Stimulated activated CD8-positive, alpha-beta memory T cell treated with anti-CD3 and anti-CD28 coated beads, Interleukin-15, amount 100 ng/mL, for 48 hours (primary cell): ENCODE data around the gene ENOX1.

Source experiments
- DNase-seq, 2 donors: peaks; one replicate each; pipeline ENCODE4 v3.0.0-alpha.2; 2020; ENCODE audit warnings: low read depth in 2 of 2

Gene ENOX1

GRCh38 chr13:43257765-43258164 lies 529.0 kb downstream of the ENOX1 start:
- no peak for DNase-seq

- DNase-seq, result no peak
Observed at GRCh38 chr13:43251961-43252360, 534.8 kb downstream of the ENOX1 start.

GRCh38 chr13:43246382-43246781 lies 540.4 kb downstream of the ENOX1 start:
- no peak for DNase-seq

- DNase-seq, result no peak
Observed at GRCh38 chr13:43245374-43245964, 541.3 kb downstream of the ENOX1 start.

- DNase-seq, result no peak
Observed at GRCh38 chr13:43244481-43244880, 542.3 kb downstream of the ENOX1 start.

GRCh38 chr13:43243711-43244110 lies 543.1 kb downstream of the ENOX1 start:
- no peak for DNase-seq

- no peak for DNase-seq
Observed at GRCh38 chr13:43242040-43242439, 544.7 kb downstream of the ENOX1 start.

GRCh38 chr13:43240278-43240677 lies 546.5 kb downstream of the ENOX1 start:
- no peak for DNase-seq

GRCh38 chr13:43239275-43239840 lies 547.4 kb downstream of the ENOX1 start:
- no peak for DNase-seq

- no peak for DNase-seq
Observed at GRCh38 chr13:43238341-43239083, 548.3 kb downstream of the ENOX1 start.

GRCh38 chr13:43237616-43238015 lies 549.2 kb downstream of the ENOX1 start:
- no peak for DNase-seq

GRCh38 chr13:43235028-43235427 lies 551.7 kb downstream of the ENOX1 start:
- no peak for DNase-seq

GRCh38 chr13:43232873-43233265 lies 553.9 kb downstream of the ENOX1 start:
- no peak for DNase-seq

- DNase-seq, result no peak
Observed at GRCh38 chr13:43232144-43232872, 554.5 kb downstream of the ENOX1 start.

- no peak for DNase-seq
Observed at GRCh38 chr13:43230989-43231388, 555.8 kb downstream of the ENOX1 start.

- DNase-seq, result no peak
Observed at GRCh38 chr13:43229506-43229905, 557.3 kb downstream of the ENOX1 start.

- no peak for DNase-seq
Observed at GRCh38 chr13:43227721-43228120, 559.1 kb downstream of the ENOX1 start.

- DNase-seq, result no peak
Observed at GRCh38 chr13:43223216-43223615, 563.6 kb downstream of the ENOX1 start.

GRCh38 chr13:43222086-43222485 lies 564.7 kb downstream of the ENOX1 start:
- no peak for DNase-seq

- no peak for DNase-seq
Observed at GRCh38 chr13:43221611-43222010, 565.2 kb downstream of the ENOX1 start.

- DNase-seq, result no peak
Observed at GRCh38 chr13:43220873-43221595, 565.7 kb downstream of the ENOX1 start.

GRCh38 chr13:43214124-43214523 lies 572.6 kb downstream of the ENOX1 start:
- no peak for DNase-seq
